HUDEP-2 (cell line): Measurements from ENCODE around the gene THPO.

ENCODE experiments used
- DNase-seq, 76 experiments: peaks; one replicate each; lab custom pipeline; 2025; ENCODE audit not compliant: unreplicated experiment in 76 of 76; lab: John Stamatoyannopoulos, UW

Gene THPO

DNA sequence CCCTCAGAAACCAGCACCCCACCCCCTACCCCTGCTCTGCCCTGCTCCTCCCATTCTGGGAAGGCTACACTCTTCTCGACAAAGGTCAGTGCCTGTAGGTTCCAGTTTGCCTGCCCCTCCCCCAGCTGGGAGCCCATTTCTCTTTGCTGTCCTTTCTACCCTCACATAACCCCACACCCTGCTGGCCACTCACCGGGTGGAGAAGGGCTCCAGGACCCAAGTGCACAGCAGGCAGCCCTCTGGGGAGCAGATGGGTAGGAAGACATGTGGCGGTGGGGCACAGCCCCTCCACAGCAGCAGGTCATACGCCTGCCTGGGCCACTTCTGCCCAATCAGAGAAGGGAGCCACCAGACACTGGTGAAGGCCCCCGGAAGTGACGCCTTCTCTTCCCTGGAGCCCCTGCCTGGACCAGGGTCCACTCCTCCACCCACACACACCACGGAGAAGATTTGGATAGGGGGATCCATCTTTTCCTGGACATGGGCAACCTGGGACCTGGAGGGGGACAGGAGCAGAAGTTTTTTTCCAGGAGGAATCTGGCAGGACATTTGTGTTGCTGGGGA, at the start of gene THPO:
Gene THPO, minus strand, starts transcription at position 326 of the 564 bp plus-strand sequence. CDS start 1,948 bp downstream, outside the sequence.
- no peak for DNase-seq

DNA sequence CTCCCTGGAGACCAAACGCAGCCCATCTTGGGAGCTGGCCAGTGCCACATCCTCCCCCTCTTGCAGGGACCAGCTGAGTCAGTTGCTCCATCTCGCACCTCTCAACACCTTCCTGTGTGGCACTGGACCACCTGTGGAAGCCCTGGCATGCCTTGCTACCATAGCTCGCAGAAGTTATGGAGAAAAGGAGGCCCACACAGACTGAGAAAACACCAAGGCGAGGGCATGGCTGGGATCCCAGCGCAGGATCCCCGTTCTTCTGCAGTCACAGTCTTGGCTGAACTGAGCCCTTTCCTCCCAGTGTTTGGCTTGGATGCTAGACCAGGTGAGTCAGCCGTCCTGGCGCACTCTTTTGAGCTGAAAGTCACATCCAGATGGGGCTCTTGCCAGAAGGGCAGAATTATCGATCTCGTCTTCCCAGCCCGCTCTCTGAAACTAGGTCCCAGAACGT, 48.7 kb upstream of the THPO start:
- no peak for DNase-seq

DNA sequence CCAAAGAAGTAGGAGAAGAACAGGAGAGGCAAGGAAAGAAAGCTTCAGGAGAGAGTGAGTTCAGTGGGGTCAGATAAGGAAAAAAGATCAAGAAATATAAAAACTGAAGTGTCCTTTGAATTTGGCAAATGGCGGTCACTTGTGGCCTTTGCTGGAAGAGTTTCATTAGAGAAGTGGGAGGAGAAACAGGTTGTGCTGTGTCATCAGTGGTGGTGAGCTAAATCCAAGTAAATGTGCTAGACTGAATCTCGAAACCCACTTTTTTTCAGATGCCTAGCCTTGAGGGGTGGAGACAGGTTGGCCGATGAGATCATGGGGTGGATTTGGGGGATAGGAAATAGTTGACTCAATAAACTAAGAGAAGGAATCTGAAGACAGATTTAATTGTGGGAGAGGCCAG, 45.6 kb upstream of the THPO start:
- DNase-seq, result no peak

DNA sequence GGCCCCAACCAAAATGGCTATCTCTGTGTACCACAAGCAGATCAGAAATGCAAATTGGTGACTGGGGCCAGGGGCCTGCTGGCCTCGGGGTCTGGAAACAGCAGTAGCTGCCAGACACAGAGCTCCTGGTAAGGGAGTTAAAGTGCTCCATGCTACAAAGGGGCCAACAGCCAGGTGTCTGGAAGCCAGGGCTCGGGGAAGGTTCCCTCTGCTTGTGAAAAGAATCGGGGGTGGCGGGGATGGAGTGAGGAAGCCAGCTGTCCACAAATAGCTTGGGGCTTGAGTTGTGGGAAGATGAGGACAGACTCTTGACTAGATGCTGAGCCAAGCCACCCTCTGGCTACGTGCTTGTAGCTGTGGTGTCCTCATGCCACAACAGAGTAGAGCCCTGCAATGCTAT, 41.2 kb upstream of the THPO start:
- DNase-seq, result no peak

DNA sequence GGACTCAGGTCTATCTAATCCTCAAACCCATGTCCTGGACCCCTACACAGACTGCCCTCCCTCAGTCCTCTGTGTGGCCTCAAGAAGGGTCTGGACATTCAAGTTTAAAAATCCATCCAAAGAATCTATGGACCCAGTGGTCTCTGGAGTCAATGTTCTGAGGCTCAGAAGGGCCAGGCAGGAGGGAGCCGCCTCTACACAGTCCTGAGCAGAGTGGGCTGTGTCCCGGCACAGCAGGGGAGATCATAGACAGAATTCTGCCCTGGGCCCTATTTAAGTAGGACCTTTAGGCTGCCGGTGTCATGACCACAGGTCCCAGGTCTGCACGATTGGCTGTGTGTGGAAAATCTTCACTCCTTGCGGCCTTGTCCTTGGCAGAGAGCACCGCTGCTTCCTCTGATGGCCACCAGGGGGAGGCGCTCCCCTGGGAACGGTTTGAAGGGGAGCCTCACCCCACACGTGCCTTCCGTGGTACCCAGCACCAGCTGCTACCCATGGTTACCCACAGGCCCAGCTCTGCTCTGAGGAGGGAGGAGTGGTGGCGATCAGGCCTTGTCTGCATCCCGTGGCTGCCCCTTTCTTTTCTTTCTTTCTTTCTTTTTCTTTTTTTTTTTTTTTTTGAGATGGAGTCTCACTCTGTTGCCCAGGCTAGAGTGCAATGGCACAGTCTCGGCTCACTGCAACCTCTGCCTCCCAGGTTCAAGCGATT, 39.8 kb upstream of the THPO start:
- peak in 61 of 76 experiments; percentile 1 to 73 (median 33) for DNase-seq

DNA sequence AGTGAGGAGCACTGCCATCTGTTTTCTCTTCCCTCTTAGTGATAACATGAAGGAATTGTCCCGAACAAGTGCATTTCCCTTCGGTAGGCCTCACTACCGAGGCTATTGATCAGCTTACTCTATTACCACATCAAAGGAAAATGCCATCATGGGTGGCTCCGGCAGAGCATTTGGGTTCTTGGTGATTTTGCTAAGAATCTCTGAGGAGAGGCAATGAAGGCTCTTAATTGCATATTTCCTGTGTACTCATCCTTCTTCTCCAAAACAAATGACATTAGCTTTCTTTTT, 37.1 kb upstream of the THPO start:
- DNase-seq, result no peak

DNA sequence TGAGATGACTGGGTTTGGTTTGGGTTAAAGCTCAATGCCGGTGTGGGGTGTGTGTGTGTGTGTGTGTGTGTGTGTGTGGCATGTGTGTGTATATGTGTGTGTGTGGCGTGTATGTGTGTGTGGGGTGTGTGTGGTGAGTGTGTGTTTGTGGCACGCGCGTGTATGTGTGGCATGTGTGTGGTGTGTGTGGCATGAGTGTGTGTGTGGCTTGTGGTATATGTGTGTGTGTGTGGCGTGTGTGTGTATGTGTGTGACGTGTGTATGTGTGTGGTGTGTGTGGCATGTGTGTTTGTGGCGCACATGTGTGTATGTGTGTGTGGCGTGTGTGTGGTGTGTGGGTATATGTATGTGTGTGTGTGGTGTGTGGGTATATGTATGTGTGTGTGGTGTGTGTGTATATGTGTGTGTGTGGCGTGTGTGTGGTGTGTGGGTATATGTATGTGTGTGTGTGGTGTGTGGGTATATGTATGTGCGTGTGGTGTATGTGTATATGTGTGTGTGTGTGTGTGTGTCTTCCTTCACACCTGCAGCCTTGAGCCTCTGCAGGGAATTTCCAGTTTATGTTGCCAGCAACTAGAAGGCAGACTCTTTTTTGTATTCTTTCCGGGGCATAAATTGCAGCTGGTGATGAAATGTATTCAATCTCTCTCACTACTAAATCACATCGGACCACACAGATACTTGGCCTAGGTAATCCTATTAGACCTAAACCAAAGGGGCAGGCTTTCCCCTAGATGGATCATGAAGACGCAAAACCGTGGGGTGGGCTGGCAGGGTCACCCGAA, 36.6 kb upstream of the THPO start:
- no peak for DNase-seq

DNA sequence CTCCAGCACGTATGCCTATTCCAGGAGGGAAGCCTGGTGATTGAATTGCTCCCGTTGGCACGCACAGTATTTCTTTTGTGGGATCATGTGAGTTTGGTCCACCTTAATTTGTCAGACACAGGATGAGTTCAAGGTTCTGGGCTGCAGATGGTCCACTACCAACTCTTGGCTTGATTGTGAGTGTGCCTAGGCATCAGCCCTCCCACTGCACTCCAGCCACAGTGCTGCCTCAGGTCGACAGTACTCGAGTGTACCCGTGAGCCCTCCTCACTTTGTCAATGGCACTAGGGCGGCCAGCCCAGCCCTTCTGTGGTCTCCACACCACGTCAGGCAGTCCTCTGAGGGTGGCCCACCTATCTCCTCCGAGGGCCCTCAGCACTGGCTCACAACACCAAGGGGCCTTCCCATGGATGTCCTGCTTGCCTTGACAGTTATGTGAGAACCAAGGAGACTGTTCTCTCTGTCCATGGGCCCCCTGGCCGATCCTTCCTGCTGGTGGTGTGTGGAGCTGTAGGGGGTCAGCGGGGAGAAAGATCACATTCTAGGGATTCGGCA, 32.0 kb upstream of the THPO start:
- no peak for DNase-seq

DNA sequence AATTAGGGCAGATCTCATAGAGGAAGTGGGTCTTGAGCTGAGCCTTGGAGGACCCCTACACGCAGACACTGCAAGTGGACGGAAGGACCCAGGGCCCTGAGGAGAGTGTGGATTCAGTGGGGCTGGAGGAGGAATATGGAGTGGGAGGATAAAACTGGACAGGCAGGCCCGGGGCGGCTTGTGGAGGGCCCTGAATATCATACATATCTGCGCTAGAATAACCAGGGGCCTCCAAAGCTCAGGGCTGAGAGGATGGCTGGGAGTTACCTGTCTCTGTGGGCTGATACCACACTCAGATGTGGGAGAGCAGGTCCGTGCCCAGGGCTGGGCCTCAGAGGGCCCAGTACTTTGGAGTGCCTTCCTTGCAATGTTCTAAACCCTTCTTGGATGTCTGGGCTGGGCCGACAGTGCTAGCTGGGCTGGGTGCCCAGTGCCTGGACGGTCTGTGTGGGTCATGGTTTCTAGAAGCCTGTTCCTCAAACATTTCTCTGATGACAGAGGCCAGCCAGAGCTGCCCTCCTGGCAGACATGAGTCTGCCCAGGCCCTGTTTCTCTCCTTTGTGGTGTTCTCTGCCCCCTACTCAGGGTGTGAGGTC, 31.4 kb upstream of the THPO start:
- no peak for DNase-seq

DNA sequence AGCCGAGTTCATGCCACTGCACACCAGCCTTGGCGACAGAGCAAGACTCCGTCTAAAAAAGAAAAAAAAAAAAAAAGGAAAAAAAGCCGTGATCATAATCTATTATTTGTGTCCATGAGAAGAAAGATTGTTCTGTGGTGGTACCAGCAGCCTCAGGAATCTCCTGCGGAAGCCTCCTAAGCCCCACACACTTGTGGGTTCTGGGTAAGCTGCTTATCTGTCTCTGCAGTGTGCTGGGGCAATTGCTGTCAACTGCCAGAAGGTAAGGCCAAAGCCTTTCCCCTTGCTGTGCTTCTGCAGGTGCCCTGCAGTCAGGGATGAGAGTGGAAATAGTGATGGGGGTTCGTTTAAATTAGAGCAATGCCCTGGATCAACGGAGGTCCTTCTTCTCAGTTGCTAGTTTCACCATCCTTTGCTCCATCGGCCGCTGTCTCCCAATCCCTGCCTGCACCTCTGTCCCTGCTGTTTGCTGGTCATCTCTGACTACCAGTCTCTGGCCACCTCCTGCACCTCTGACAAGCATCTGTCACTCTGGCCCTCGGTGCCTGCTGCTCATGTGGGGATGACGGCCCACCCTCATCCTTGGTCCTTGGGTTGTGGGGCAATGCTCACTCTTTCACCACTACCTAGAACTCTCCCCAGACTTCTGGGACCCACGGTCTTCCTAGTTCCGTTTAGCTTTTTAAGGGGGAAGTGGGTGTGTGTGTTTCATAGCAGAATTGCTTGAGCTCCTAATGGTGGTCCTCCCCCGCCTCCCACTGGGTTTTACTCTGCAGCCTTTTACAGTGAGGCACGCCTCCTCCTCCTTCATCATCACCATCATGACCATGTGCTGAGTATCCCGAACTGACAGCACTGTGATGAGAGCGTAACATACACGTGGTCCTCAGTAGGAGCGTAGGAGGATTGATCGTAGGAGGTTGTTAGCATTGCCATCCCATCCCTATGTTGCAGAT, 27.3 kb upstream of the THPO start:
- DNase-seq, result no peak

DNA sequence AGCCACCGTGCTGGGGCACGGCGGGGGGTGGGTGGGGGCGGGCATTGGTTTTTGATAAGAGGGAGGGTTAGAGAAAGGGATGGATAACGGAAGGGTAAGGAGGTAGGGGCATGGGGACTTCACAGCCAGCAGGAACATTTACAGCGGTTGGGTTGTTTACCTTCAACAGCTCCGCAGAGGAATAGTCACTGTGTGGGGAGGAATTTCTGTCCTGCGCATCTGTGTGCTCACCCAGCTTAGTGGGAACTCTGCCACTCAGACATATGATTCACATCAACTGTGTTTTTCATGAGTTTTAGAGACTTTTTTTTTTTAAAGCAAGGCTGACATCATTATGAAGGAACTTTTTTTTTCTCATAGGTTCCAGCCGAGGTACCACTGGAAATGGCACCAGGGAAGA, 21.4 kb upstream of the THPO start:
- no peak for DNase-seq

DNA sequence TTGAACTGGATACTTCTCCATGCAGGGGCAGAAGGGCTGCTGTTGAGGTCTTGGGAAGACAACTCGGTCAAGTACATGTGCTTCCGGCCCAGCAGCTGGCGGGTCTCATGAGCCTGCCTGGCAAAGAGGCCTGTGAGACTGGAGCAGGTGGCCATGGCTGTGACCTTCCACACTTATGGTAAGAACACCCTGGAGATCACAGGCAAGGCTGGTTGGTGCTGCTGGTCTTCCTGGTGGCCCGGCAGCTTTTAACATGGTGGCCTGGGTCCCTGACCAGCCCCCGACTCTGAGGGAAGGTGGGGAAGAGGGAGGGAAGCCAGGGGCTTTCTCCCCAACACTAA, 17.3 kb upstream of the THPO start:
- DNase-seq, result no peak

DNA sequence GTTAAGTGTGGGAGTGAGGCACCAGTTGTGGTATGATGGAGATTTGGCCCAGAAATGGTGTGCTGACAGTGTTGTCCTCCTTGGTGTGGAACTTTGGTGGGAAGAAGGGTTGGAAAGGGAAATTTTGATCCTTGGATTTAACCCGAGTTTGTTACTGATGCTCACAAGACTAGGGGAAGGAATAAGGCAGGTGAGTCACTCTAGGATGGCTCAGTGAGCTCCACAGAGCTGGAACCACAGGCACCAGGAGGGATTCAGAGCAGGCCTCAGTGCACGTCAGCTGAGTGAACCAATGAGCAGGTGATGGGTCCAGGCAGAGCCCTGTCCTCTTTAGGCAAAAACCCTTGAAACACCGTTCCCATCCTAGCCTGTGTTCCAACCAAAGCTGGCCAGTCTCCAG, 13.3 kb upstream of the THPO start:
- DNase-seq, result no peak

DNA sequence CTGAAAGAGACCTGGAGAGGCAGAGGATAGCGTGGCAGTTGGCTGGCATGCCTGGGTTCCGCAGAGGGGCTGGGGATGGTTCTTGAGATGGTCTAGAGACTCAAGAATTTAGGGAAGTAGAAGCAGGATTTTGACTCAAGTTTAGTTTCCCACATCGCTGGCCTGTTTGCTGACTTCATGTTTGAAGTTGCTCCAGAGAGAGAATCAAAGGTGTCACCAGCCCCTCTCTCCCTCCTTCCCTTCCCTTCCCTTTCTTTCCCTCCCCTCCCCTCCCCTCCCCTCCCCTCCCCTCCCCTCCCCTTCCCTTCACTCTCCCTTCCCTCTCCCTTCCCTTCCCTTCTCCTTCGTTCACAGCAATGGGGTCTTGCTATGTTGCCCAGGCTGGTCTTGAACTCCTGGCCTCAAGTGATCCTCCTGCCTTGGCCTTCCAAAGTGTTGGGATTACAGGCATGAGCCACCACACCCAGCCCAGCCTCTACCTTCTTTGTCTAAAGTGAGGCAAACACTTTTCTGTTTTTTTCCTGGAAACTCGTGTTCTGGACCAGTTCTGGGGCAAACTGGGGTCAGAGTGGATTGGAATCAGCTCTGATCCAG, 12.0 kb upstream of the THPO start:
- DNase-seq, result no peak

DNA sequence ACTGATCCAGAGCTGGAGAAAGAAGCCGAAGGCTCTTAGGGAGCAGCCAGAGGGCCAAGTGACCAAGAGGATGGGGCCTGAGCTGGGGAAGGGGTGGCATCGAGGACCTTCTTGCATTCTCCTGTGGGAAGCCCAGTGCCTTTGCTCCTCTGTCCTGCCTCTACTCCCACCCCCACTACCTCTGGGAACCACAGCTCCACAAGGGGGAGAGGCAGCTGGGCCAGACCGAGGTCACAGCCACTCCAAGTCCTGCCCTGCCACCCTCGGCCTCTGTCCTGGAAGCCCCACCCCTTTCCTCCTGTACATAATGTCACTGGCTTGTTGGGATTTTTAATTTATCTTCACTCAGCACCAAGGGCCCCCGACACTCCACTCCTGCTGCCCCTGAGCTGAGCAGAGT, 11.4 kb upstream of the THPO start:
- DNase-seq, result no peak

DNA sequence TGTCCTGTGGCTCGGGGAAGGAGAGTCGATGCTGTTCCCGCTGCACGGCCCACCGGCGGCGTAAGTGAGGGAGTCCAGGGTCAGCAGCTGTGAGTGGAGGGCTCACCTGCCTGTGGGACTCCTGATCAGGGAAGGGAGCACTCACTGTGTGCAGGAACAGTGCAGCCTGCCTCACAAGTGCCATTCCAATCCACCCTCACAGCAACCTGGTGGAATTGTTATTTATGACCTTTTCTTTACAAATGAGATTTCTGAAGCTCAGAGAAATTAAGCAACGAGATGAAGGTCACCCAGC, 10.9 kb upstream of the THPO start:
- no peak for DNase-seq

DNA sequence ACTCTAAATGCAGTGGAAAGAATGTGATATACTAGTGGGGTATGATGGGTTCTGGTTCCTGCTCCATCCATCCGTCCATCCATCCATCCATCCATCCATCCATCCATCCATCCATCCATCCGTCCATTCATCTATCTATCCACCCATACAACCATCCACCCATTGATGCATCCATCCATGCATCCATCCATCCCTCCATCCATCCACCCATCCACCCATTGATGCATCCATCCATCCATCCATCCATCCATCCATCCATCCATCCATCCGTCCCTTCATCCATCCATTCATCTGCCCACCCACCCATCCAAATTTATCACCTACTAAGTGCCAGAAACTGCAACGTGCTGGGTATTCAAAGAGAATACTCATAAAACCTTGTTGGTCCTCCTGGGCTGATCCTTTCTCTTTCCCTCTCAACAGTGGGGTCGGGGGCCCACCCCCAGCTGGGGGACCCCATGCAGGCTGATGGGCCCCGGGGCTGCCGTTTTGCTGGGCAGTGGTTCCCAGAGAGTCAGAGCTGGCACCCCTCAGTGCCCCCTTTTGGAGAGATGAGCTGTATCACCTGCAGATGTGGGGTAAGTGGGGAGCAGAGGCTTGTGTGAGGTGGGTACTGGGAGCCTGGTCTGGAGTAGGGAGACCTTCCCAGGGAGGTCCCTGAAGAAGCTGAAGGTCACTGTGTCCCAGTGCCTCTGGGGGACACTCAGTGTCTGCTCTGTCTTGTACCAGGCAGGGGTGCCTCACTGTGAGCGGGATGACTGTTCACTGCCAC, 10.3 kb upstream of the THPO start:
- no peak for DNase-seq

DNA sequence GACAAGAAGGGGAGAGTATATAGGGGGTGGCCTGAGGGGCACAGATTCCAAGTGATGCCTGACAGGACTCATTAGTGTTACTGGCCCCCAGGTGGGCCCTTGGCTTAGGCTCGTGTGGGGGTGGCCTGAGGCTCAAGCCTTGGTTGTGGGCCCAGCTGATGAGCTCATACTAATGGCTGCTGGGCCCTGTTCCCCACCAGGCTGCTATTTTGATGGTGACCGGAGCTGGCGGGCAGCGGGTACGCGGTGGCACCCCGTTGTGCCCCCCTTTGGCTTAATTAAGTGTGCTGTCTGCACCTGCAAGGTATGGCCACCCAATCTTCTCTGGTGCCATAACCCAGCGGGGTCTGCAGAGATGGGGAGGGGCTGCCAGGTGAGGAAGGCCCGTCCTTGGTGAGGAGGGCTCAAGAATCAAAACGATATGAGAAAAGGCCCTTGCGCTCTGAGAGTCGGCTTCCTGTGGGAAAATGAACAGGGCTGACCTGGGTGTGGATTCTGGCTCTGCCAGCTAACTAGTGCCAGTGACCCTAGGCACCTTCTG, 9.2 kb upstream of the THPO start:
- DNase-seq, result no peak
